ENCODE data around the gene TBPL2. TPM values are rescaled to one million over a fixed set of nuclear protein-coding genes. Genes with fewer than 3 reads are reported as not detected.

Gene TBPL2
- total and polyA plus RNA-seq, 2 donors (not counting 3 experiments of a cell fraction or from before 2014, with no cell fraction given): not detected

DNA sequence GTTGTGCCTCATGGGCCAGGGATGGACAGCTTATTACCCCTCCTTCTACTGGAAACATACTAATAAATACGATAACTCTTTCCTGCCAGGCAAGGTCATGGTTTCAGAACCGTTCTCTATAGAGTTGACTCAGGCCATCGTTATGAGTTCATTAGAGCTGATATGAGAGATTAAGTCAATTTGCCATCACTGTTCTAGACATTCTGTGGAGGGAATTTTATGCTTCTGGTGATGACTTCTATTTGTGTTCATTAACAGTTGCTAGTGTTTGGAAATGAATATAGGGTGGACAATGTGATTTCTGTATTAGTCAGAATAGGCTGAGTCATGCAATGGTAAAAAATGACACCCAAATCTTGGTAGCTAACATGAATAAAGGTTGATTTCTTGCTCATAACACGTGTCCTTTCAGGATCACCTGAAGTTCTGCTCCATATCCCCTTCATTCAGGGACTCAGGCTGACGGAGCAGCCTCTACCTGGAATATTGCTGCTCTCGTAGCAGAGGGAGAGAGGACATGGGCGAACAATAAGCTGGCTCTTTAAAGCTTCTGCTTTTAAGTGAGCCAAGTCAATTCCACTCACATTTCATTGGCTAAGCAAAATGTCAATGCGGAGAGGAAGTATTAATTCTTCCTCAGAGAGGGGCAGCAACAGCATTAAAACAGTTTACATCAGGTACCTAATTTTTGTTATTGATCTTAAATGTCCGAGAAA, 18.5 kb upstream of the TBPL2 start:
- Histone ChIP-seq H3K36me3 (ENCODE audit: control insufficient read depth in 2 of 2, extremely low read depth in 1 of 2, insufficient read depth in 2 of 2, low read length in 2 of 2) (no peaks in the 10 kb centered on the region), H3K9me3 (replicated peaks; ENCODE audit: control insufficient read depth, insufficient read depth, low read length) (no peaks in the 10 kb centered on the region), H3K79me2 (ENCODE audit: control insufficient read depth, insufficient read depth, low read length) (no peaks in the 10 kb centered on the region), H4K20me1 (replicated peaks; ENCODE audit: control insufficient read depth, extremely low read depth, insufficient read depth, low read length) (no peaks in the 10 kb centered on the region), H3K9ac (replicated peaks; ENCODE audit: extremely low read depth, insufficient read depth, low read length) (peak overlapping the region; percentile 3), H3K27me3 (ENCODE audit: control insufficient read depth in 2 of 2, insufficient read depth in 2 of 2, low read length in 2 of 2) (no peaks in the 10 kb centered on the region), H3K4me1 (ENCODE audit: control insufficient read depth, extremely low read depth, insufficient read depth, low read length) (peaks cover 27% of the 10 kb centered on the region), H3K4me2 (ENCODE audit: insufficient read depth, low read length) (peak overlapping the region; percentile 40), H3K4me3 (replicated peaks in 1 of 3; ENCODE audit: insufficient read depth in 1 of 3, low read depth in 1 of 3, low read length in 3 of 3) (no peak overlapping the region), H3K27ac (ENCODE audit: insufficient read depth, low read depth, low read length) (peak overlapping the region; percentile 33), H3K9me1 (replicated peaks; ENCODE audit: control insufficient read depth, extremely low read depth, insufficient read depth, low read length) (no peaks in the 10 kb centered on the region), H2AFZ (ENCODE audit: low read depth, low read length) (peak overlapping the region; percentile 87)
- FAIRE-seq (peak; percentile 79), DNase-seq (ENCODE audit: low read depth, low spot score) (peak; percentile 75)
- TF ChIP-seq POLR2A (IDR thresholded peaks at IDR 0.05; ENCODE audit: low read depth, low read length) (no peak), CTCF (IDR thresholded peaks at IDR 0.05; ENCODE audit: extremely low read depth in 1 of 2, insufficient read depth in 1 of 2, low read depth in 1 of 2, low read length in 2 of 2) (no peak), JUN (IDR thresholded peaks at IDR 0.05; ENCODE audit: borderline replicate concordance, insufficient read depth, insufficient read length, low read depth) (peak; percentile 60), MAX (IDR thresholded peaks at IDR 0.05; ENCODE audit: insufficient read depth, insufficient read length) (no peak), POLR2AphosphoS5 (IDR thresholded peaks at IDR 0.05; ENCODE audit: insufficient read depth, low read depth, low read length) (peak; percentile 29), FOS (IDR thresholded peaks at IDR 0.05; ENCODE audit: borderline replicate concordance, insufficient read depth, low read length) (peak; percentile 92), MYC (IDR thresholded peaks at IDR 0.05; ENCODE audit: low read depth, low read length) (no peak), GATA2 (IDR thresholded peaks at IDR 0.05; ENCODE audit: insufficient read depth, insufficient read length, low read depth, low read length) (peak; percentile 80), EZH2 (IDR thresholded peaks at IDR 0.05; ENCODE audit: borderline replicate concordance, low read depth, low read length, severe bottlenecking) (no peak)
- intact Hi-C loops (cut with micrococcal nuclease) (no loop called here), dilution Hi-C loops (cut with MboI; ENCODE audit: extremely low pct_ligation_motif_present, low sequenced_read_pairs) (no loop called here)
- no TSS peak for BruUV-seq (replicated peaks)
- ChIA-PET CTCF (interaction anchor here (0.6 to 1.9 kb wide), 9 partner anchors 9 to 387 kb away, joined by 3 to 29 read pairs (median 3); no protein-coding TSS in a partner anchor), POLR2A (no interaction called here)

Data from endothelial cell of umbilical vein (primary cell).